Right lobe of liver (tissue), 4 donors: ENCODE data around the gene ASAP2.

Experiments
- POLR2A ChIP-seq: fragments of 450-650 bp; IDR thresholded peaks from one replicate; pipeline ENCODE4 v1.6.1; 2017; ENCODE audit warnings: antibody characterized with exemption, mild to moderate bottlenecking
- TF ChIP-seq, protein P1 (sequence below), 4 donors: fragments of 200-600 bp in 3 of 4; fragments of 450-650 bp in 1 of 4; IDR thresholded peaks; one replicate each; pipeline versions ENCODE4 v1.5.1 to v1.8.0; 2016 to 2022; ENCODE audit warnings: antibody characterized with exemption in 4 of 4, mild to moderate bottlenecking in 2 of 4
- donor health status: DM: no; HTN: no; CAD: no.
- donor health status: DM: no; HTN: no; CAD: no.
- donor health status: DM: no; HTN: yes; CAD: no.

- no peak for TF ChIP-seq POLR2A
- TF ChIP-seq, protein P1, sequence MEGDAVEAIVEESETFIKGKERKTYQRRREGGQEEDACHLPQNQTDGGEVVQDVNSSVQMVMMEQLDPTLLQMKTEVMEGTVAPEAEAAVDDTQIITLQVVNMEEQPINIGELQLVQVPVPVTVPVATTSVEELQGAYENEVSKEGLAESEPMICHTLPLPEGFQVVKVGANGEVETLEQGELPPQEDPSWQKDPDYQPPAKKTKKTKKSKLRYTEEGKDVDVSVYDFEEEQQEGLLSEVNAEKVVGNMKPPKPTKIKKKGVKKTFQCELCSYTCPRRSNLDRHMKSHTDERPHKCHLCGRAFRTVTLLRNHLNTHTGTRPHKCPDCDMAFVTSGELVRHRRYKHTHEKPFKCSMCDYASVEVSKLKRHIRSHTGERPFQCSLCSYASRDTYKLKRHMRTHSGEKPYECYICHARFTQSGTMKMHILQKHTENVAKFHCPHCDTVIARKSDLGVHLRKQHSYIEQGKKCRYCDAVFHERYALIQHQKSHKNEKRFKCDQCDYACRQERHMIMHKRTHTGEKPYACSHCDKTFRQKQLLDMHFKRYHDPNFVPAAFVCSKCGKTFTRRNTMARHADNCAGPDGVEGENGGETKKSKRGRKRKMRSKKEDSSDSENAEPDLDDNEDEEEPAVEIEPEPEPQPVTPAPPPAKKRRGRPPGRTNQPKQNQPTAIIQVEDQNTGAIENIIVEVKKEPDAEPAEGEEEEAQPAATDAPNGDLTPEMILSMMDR (IDR thresholded peaks at IDR 0.05): no peak
These were observed 28.1 kb downstream of the ASAP2 start for GRCh38 chr2:9234680-9235146.
